SK-MEL-5 (cell line): ENCODE data around the gene ELP2. TPM values are rescaled to one million over a fixed set of nuclear protein-coding genes. Genes with fewer than 3 reads are reported as not detected.
"Not testable (repeated sequence)": the region's sequence is repeated elsewhere in the genome, so short reads cannot be mapped to it uniquely, and the experiment has no call there.

Source experiments
- DNase-seq: peaks from one replicate; pipeline ENCODE4 v3.0.0-alpha.2; 2016; ENCODE audit warnings: low read depth, low spot score
- in situ Hi-C: cut with HindIII; loops from 2 replicates; pipeline ENCODE4 v1.10.0; 2016; ENCODE audit warnings: low sequenced_read_pairs, high pct_unique_total_duplicates, low pct_unique_long_range_greater_than_20kb
- total RNA-seq: library from RNA; depleted of rRNA; stranded (reverse); fragments of >200 nt; shearing (Covaris generic); gene quantifications from 2 replicates; pipeline ENCODE4 v1.2.3, GENCODE V29; 2014

Gene ELP2
- total RNA-seq, 1 experiment from 2014 or later = 174 TPM

DNA sequence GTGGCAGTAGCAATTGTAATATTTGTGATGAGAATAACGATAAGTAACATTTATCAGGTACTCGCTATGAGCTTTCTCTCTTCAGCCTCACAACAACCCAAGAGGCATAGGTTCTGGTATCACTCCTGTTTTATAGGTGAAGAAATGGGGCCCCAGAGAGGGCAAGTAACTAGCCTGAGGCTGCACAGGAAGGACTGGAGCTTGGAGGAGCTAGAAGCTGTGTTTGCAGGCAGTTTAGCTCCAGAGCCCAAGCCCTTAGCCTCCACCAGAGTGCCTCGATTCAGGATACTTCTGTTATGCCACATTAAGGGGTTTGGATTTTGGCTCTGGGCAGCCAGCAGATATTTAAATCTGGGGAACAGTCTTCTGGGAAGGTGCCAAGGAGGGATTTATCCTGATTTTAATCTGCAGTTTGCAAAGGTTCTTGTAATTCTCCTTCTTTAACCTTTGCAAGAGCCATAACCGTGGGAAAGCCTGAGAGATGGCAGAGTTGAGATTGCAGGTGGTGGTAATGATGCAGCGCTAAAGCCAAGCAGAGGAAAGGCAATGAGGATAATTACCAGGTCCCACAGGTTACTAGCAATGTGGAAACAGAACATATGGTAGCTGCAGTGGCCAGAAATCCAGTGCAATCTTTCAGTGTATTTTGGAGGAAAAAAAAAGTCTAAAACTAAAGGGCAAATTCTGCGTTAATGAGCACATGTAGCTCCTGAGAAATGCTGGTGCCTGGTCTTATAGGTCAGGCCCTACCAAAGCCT is 66.7 kb downstream of the ELP2 start:
- no peak for DNase-seq
- in situ Hi-C loops = no loop called here

DNA sequence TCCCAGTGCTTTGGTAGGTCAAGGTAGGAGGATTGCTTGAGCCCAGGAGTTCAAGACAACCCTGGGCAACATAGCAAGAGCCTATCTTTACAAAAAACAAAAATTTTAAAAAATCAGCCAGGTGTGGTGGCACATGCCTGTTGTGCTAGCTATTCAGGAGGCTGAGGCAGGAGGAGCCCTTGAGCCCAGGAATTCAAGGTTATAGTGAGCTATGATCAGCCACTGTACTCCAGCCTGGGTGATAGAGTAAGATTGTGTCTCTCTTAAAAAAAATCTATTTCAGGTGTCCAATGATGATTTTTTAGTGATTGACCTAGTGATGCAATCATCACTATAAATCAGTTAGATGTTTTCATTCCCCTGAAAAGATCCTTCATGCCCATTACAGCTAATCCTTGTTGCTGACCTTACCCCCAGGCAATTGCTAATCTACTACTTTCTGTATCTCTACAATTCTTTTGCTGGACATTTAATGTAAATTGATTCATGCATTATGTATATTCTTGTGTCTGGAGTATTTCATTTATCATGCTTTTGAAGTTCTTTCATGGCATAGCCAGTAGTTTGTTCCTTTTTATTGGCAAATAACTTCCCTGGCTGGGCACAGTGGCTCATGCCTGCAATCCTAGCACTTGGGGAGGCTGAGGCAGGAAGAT is 67.9 kb downstream of the ELP2 start:
- DNase-seq = no peak
- in situ Hi-C loops = no loop called here

DNA sequence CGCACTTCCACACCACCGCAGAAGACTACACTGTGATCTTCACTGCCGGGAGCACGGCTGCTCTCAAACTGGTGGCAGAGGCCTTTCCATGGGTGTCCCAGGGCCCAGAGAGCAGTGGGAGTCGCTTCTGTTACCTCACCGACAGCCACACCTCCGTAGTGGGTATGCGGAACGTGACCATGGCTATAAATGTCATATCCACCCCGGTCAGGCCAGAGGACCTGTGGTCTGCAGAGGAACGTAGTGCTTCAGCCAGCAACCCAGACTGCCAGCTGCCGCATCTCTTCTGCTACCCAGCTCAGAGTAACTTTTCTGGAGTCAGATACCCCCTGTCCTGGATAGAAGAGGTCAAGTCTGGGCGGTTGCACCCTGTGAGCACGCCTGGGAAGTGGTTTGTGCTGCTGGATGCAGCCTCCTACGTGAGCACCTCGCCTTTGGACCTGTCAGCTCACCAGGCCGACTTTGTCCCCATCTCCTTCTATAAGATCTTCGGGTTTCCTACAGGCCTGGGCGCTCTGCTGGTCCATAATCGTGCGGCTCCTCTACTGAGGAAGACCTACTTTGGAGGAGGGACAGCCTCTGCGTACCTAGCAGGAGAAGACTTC is 70.1 kb downstream of the ELP2 start:
- no peak for DNase-seq
- in situ Hi-C loops = no loop called here

DNA sequence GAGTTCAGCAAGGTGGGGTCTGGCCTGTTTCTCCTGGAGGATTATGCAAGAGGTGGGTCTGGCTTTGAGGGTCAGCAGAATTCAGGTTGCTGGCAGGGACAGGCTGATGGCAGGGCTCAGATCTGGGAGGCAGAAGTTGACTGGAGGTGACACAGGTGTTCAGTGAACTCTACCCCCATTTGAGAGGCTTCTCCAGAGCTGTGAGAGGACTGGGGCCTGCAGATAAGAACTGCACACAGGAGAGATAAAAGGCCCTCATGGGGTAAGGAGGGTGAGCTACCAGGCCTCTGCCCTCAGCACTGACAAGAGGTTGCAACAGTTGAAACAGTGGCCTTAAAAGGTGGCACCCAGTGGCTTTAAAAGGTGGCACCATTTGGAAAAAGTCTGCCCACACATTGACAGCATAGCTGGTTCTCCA is 70.7 kb downstream of the ELP2 start:
- DNase-seq = no peak

DNA sequence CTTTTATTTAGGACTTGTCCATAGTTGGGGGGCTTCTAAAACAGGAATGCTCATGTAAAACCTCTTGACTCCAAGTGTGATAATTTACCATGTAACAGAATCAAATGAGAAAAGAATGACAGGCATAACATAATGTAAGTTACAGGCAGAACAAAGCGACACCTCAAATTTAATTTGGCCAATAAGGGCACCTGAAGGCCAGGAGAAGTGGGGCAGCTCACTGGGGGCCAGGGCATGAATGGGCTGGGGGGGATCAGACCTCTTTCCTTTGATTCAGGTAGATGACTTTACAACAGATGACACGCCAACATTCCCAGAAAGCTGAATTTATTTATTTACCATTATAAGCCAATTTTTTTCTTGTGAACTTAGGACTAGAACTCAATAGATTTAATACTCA is 72.1 kb downstream of the ELP2 start:
- in situ Hi-C loops = no loop called here
- DNase-seq = no peak

More for the DNA sequence above, 70.7 kb downstream of the ELP2 start:
- in situ Hi-C loops = no loop called here

DNA sequence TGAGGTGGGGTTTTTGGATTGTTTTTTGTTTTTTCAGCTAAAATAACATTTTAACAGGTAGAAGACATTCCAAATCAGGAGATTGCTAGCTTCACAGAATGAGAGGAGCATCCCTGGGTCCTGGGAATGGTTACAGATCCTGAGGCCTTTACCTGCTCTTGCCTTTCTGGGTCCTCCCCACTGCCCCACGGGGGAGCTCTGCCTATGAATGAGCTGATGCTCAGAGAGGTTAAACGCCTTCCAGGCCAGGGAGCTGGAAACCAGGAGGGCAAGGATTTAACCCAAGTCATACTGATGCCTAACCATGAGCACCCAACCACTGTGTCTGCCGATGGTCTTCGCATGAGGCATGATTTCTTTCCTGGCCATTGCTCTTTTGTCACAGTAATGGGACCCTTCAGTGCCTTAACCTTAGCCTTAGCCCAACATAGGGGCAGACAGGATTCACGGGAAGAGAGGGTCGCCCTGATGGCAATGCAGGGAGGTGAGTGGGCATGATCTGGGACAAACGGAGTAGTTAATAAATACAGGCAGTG is 73.7 kb downstream of the ELP2 start:
- in situ Hi-C loops = no loop called here
- DNase-seq = no peak

DNA sequence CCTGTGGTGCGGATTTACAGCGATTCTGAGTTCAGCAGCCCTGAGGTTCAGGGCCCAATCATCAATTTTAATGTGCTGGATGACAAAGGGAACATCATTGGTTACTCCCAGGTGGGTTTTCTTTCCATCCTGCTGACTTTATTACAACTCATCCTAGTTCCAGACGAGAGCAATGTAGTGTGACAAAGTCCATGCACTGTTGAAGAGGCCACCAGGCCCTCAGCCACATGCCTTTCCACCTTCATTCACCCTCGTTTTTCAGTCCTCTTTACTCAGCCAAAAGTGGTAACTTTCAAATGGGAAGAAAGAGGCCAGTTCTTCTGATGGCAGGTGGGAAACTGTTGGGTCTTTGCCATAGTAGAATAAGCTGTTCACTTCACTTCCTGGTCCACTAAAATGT is 75.5 kb downstream of the ELP2 start:
- no peak for DNase-seq
- in situ Hi-C loops = no loop called here

DNA sequence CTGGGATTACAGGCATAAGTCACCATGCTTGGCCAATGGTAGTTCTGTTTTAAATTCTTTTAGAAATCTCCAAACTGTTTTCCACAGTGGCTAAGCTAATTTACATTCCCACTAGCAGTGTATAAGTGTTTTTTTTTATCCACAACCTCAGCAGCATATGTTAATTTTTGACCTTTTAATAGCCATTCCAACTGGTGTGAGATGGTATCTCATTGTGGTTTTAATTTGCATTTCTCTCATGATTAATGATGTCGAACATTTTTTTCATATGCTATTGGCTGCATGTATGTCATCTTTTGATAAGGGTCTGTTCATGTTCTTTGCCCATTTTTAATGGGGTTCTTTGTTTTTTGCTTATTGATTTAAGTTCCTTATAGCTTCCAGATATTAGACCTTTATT is 77.6 kb downstream of the ELP2 start:
- in situ Hi-C loops = no loop called here
- DNase-seq = no peak

DNA sequence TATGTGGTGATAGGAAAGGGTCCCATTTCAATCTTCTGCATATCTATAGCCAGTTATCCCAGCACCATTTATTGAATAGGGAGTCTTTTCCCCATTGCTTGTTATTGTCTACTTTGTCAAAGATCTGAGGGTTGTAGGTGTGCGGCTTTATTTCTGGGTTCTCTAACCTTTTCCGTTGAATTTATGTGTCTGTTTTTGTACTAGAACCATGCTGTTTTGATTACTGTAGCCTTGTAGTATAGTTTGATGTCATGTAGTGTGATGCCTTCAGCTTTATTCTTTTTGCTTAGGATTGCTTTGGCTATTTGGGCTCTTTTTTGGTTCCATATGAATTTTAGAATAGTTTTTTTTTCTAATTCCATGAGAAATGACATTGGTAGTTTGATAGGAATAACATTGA is 78.3 kb downstream of the ELP2 start:
- in situ Hi-C loops, DNase-seq: not testable (repeated sequence)

DNA sequence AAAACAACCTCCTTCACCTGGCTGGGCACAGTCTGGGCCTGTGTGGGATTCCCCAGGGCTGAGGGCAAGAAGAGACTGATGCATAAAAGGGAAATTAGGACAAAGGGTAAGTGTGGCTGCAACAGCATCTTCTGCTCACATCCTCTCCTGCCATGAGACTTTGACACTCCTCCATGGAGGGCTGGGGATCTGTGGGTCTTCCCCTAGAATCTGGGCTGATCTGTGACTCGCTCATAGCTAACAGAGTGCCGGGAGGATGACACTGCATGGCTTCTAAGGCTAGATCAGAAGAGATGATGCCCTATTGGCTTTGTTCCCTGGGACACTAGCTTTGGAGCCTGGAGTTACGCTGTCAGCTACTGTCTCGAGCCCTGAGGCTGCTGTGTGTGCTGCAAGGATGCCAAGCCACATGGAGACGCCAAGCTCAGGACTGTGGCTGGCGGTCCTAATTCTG is 81.9 kb downstream of the ELP2 start:
- in situ Hi-C loops = no loop called here
- no peak for DNase-seq

DNA sequence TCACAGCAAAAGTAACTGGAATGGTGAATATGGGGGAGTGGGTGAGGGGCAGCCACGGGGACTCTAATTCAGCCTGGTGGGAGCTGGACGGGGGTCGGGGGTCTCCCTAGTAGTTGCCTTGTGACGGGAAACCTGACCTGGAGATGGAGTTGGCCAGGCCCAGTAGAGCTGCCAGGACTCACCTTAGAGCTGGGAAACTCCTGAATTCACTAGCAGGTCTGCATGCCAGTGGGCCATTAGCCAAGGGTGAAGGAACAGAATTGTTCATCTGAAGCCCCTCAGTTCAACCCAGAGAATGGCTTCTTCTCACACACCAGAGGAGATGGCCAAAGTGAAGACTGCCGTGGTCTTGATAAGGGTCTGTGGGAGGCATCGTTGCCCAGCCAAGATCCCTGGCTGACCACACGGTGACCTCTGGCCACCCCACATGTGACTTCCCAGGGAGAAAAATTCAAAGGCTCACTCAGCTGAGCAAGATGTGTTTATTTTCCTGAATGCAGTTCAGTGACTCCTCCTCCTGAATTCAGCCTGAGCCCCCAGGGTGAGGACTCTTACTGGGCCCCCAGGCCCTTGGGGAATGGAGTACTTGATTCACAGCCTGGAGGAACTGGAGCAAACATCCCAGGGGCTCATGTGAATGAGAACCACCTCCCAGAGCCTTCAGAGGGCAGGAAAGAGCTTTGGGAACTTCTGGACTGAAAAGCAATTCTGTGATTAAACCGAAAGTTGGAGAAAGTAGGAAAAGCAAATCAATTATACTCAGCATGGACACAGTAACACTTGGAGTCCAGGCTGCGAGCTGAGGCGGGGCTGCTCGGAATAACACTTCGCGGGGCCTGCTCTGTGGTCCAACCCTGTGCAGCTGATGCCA is 82.8 kb downstream of the ELP2 start:
- in situ Hi-C loops = no loop called here
- no peak for DNase-seq

DNA sequence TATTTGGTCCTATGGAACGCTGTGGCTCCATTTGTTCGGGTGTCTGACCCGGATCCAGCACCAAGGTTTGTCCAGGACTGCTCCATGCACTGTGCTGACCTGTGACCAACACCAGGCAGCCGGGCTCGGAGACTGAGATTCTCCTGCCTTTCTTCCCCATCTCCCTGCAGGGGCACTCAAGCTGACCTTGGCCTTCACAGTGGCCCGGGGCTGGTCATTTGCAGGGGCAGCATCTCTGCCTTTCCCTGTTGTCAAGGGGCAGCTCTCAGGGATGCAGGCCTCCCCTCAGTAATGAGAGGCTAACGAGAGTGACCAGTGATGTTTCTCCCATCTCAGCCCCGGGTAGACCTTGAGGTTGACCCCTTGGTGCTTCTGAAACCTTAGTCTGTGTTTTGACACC is 85.1 kb downstream of the ELP2 start:
- in situ Hi-C loops = no loop called here
- no peak for DNase-seq

DNA sequence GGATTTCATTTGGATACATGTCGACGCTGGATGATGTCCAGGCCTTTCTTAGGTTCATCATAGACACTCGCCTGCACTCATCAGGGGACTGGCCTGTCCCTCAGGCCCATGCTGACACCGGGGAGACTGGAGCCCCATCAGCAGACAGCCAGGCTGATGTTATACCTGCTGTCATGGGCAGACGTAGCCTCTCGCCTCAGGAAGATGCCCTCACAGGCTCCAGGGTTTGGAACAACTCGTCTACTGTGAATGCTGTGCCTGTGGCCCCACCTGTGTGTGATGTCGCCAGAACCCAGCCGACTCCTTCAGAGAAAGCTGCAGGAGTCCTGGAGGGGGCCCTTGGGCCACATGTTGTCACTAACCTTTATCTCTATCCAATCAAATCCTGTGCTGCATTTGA is 85.9 kb downstream of the ELP2 start:
- no peak for DNase-seq
- in situ Hi-C loops = no loop called here

DNA sequence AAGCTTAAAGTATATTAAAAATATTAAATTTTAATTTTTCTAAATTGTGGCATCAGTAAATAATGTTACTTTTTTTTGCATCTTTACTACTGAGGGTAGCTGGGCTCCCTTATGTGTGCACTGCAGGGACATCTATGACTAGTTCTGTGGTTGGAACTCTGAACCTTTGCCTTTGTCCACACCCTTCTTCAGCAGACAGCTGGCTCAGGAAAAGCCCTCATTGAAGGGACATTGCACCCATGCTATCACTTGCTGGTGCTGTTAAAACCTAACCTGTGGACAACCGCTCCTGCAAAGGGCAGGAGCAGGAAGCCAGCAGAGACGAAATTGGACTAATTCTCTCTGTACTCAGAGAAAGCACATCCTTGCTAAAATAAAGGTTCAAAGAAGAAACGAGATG is 87.6 kb downstream of the ELP2 start:
- in situ Hi-C loops = no loop called here
- DNase-seq = no peak

DNA sequence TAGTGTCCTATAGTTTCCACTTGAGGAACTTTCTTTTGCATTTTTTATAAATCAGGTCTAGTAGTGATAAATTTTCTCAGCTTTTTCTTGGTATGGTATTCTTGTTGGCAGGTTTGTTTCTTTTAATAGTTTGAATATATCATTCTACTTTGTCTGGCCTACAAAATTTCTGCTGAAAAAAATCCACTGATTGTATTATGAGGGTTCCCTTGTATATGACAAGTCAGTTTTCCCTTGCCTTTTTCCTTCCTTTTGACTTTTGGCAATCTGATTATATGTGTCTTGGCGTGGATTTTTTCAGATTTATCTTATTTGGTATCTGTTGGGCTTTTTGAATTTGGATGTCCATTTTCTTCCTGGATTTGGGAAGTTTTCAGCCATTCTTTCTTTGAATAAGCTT is 99.5 kb downstream of the ELP2 start:
- DNase-seq = no peak
- in situ Hi-C loops = no loop called here
